ES-I3 (cell line): ENCODE measurements around the gene CAPRIN1.
A peak's percentile ranks its signal among the peaks of the same experiment; 100 is the strongest.

Experiments
- H3K36me3 ChIP-seq: 2 replicates; pipeline ENCODE4 v1.6.1; 2013; ENCODE audit warnings: mild to moderate bottlenecking, low read length, control low read depth, moderate library complexity; ENCODE audit not compliant: insufficient read depth
- H3K4me1 ChIP-seq: 2 replicates; pipeline ENCODE4 v1.6.1; 2013; ENCODE audit warnings: mild to moderate bottlenecking, control low read depth, low read length; ENCODE audit not compliant: insufficient read depth
- H3K9ac ChIP-seq: 2 replicates; pipeline ENCODE4 v1.6.1; 2013; ENCODE audit warnings: low read depth, mild to moderate bottlenecking, low read length, moderate library complexity
- H3K9me3 ChIP-seq: 2 replicates; pipeline ENCODE4 v1.6.1; 2013; ENCODE audit warnings: mild to moderate bottlenecking, low read length, moderate library complexity; ENCODE audit not compliant: control insufficient read depth, insufficient read depth

The CAPRIN1 gene

GRCh38 chr11:34051349-34052035 is at the start of gene CAPRIN1:
Gene CAPRIN1 (plus strand): TSS chr11:34051731. CDS start chr11:34052421, 690 bp downstream.
- H3K9ac ChIP-seq, result peak within 1 kb of the TSS; percentile 85
- H3K4me1 ChIP-seq, result peaks cover 6% of the 10 kb centered on the region; the same call in 1 of the 2 replicates
- no peaks in the 10 kb centered on the region for H3K9me3 ChIP-seq
- peaks cover 5% of the 10 kb centered on the region for H3K36me3 ChIP-seq

- no peaks in the 10 kb centered on the region for H3K36me3 ChIP-seq
- H3K9me3 ChIP-seq, result no peaks in the 10 kb centered on the region
- H3K4me1 ChIP-seq, result 0 out of 2 replicates have a peak, but pooled peaks cover 11% of the 10 kb centered on the region
- H3K9ac ChIP-seq, result no peak overlapping the region
These were observed 49.1 kb upstream of the CAPRIN1 start for GRCh38 chr11:34002420-34002819.

GRCh38 chr11:34004236-34004635 is 47.3 kb upstream of the CAPRIN1 start:
- no peaks in the 10 kb centered on the region for H3K36me3 ChIP-seq
- no peak overlapping the region for H3K9ac ChIP-seq
- 0 out of 2 replicates have a peak, but pooled peaks cover 6% of the 10 kb centered on the region for H3K4me1 ChIP-seq
- H3K9me3 ChIP-seq, result no peaks in the 10 kb centered on the region

- no peaks in the 10 kb centered on the region for H3K36me3 ChIP-seq
- H3K4me1 ChIP-seq, result no peaks in the 10 kb centered on the region
- H3K9me3 ChIP-seq, result no peaks in the 10 kb centered on the region
- no peak overlapping the region for H3K9ac ChIP-seq
These were observed 44.7 kb upstream of the CAPRIN1 start for GRCh38 chr11:34006876-34007275.

- H3K9ac ChIP-seq, result no peak overlapping the region
- H3K4me1 ChIP-seq, result no peaks in the 10 kb centered on the region
- H3K36me3 ChIP-seq, result no peaks in the 10 kb centered on the region
- no peaks in the 10 kb centered on the region; the same call in 1 of the 2 replicates for H3K9me3 ChIP-seq
These were observed 38.8 kb upstream of the CAPRIN1 start for GRCh38 chr11:34012734-34013133.

- H3K9ac ChIP-seq, result no peak overlapping the region
- no peaks in the 10 kb centered on the region; the same call in 1 of the 2 replicates for H3K9me3 ChIP-seq
- H3K36me3 ChIP-seq, result no peaks in the 10 kb centered on the region
- H3K4me1 ChIP-seq, result no peaks in the 10 kb centered on the region
These were observed 37.5 kb upstream of the CAPRIN1 start for GRCh38 chr11:34013898-34014571.

GRCh38 chr11:34021977-34022735 is 29.4 kb upstream of the CAPRIN1 start:
- Histone ChIP-seq H3K4me1 (no peaks in the 10 kb centered on the region), H3K36me3 (no peaks in the 10 kb centered on the region), H3K9ac (no peak overlapping the region), H3K9me3 (peaks cover 4% of the 10 kb centered on the region; the same call in 1 of the 2 replicates)

- no peak overlapping the region for H3K9ac ChIP-seq
- no peaks in the 10 kb centered on the region for H3K36me3 ChIP-seq
- peaks cover 4% of the 10 kb centered on the region; the same call in 1 of the 2 replicates for H3K9me3 ChIP-seq
- H3K4me1 ChIP-seq, result 0 out of 2 replicates have a peak, but pooled peaks cover 6% of the 10 kb centered on the region
These were observed 25.1 kb upstream of the CAPRIN1 start for GRCh38 chr11:34026432-34026831.

GRCh38 chr11:34027516-34028408 is 23.8 kb upstream of the CAPRIN1 start:
- no peaks in the 10 kb centered on the region for H3K9me3 ChIP-seq
- H3K9ac ChIP-seq, result no peak overlapping the region
- H3K36me3 ChIP-seq, result no peaks in the 10 kb centered on the region
- 0 out of 2 replicates have a peak, but pooled peaks cover 6% of the 10 kb centered on the region for H3K4me1 ChIP-seq

GRCh38 chr11:34028425-34028824 is 23.1 kb upstream of the CAPRIN1 start:
- Histone ChIP-seq H3K9me3 (no peaks in the 10 kb centered on the region), H3K9ac (no peak overlapping the region), H3K4me1 (0 out of 2 replicates have a peak, but pooled peaks cover 6% of the 10 kb centered on the region), H3K36me3 (no peaks in the 10 kb centered on the region)

- H3K9me3 ChIP-seq, result no peaks in the 10 kb centered on the region
- no peaks in the 10 kb centered on the region for H3K36me3 ChIP-seq
- H3K9ac ChIP-seq, result no peak overlapping the region
- H3K4me1 ChIP-seq, result 0 out of 2 replicates have a peak, but pooled peaks cover 6% of the 10 kb centered on the region
These were observed 22.4 kb upstream of the CAPRIN1 start for GRCh38 chr11:34029176-34029575.

- H3K4me1 ChIP-seq, result 0 out of 2 replicates have a peak, but pooled peaks cover 6% of the 10 kb centered on the region
These were observed 21.1 kb upstream of the CAPRIN1 start for GRCh38 chr11:34030382-34030781.

GRCh38 chr11:34033399-34033798 is 18.1 kb upstream of the CAPRIN1 start:
- H3K4me1 ChIP-seq, result no peaks in the 10 kb centered on the region
- no peaks in the 10 kb centered on the region for H3K36me3 ChIP-seq
- no peaks in the 10 kb centered on the region for H3K9me3 ChIP-seq
- no peak overlapping the region for H3K9ac ChIP-seq

More at GRCh38 chr11:34030382-34030781, 21.1 kb upstream of the CAPRIN1 start:
- no peaks in the 10 kb centered on the region for H3K9me3 ChIP-seq
- no peaks in the 10 kb centered on the region for H3K36me3 ChIP-seq
- H3K9ac ChIP-seq, result no peak overlapping the region
